HG03439 (cell line): ENCODE measurements around the gene CAPG.
"Not testable (repeated sequence)": the region's sequence is repeated elsewhere in the genome, so short reads cannot be mapped to it uniquely, and the experiment has no call there.

Experiments used
- ATAC-seq: cut with Tn5 transposase; IDR thresholded peaks from one replicate; pipeline ENCODE4 v1.9.1; 2021; ENCODE audit warnings: mild to moderate bottlenecking, moderate library complexity; ENCODE audit not compliant: unreplicated experiment

The CAPG gene

GRCh38 chr2:85421260-85422071 is 11.3 kb upstream of the CAPG start:
- no peak for ATAC-seq

GRCh38 chr2:85420536-85421259 is 10.5 kb upstream of the CAPG start:
- ATAC-seq: peak; percentile 69

GRCh38 chr2:85419009-85419675 is 9.0 kb upstream of the CAPG start:
- peak; percentile 9 for ATAC-seq

GRCh38 chr2:85418132-85419008 is 8.2 kb upstream of the CAPG start, which contains the start of gene SH2D6:
TSS of gene SH2D6 (plus strand) at chr2:85418714. CDS start at chr2:85429466, 10,752 bp downstream.
- ATAC-seq: peak; percentile 70

GRCh38 chr2:85415980-85416650 is 5.9 kb upstream of the CAPG start:
- no peak for ATAC-seq

- no peak for ATAC-seq
These were observed 4.8 kb upstream of the CAPG start for GRCh38 chr2:85414761-85415553.

GRCh38 chr2:85414421-85414759 is 4.2 kb upstream of the CAPG start:
- not testable (repeated sequence) for ATAC-seq

- no peak for ATAC-seq
These were observed 3.6 kb upstream of the CAPG start for GRCh38 chr2:85413592-85414420.

- no peak for ATAC-seq
These were observed 1.2 kb upstream of the CAPG start for GRCh38 chr2:85411405-85411748.

- no peak for ATAC-seq
These were observed 628 bp upstream of the CAPG start for GRCh38 chr2:85410584-85411404.

GRCh38 chr2:85405201-85406059 is 4.7 kb downstream of the CAPG start:
- no peak for ATAC-seq

- ATAC-seq: no peak
These were observed 8.3 kb downstream of the CAPG start for GRCh38 chr2:85401844-85402243.

GRCh38 chr2:85401464-85401805 is 8.7 kb downstream of the CAPG start:
- ATAC-seq: no peak

GRCh38 chr2:85400541-85401463 is 9.4 kb downstream of the CAPG start:
- no peak for ATAC-seq

- ATAC-seq: no peak
These were observed 10.1 kb downstream of the CAPG start for GRCh38 chr2:85400023-85400422.

GRCh38 chr2:85399183-85399455 is 11.0 kb downstream of the CAPG start:
- no peak for ATAC-seq
